A549 (cell line): Measurements from ENCODE around the gene UBE2U.

Experiments used
- EP300 ChIP-seq, 2 experiments: fragments of >200 bp; sonication (Bioruptor Twin); formaldehyde crosslinking; IDR thresholded peaks; 2 replicates in 1 of 2; 3 replicates in 1 of 2; pipeline ENCODE4 v1.6.1; 2016 to 2017
- HEYL ChIP-seq: fragments of 250-450 bp; sonication (Bioruptor Pico); IDR thresholded peaks from 2 replicates; pipeline ENCODE4 v1.8.0; 2021; ENCODE audit warnings: mild to moderate bottlenecking, moderate library complexity
- JUN ChIP-seq, 2 experiments: fragments of >200 bp; sonication (Bioruptor Twin); formaldehyde crosslinking; IDR thresholded peaks; 2 replicates in 1 of 2; 3 replicates in 1 of 2; pipeline ENCODE4 v1.6.1; 2016 to 2017
- JUNB ChIP-seq: fragments of >200 bp; sonication (Bioruptor Twin); formaldehyde crosslinking; IDR thresholded peaks from 2 replicates; pipeline ENCODE4 v1.6.1; 2016
- NR3C1 ChIP-seq: fragments of >200 bp; sonication (Bioruptor Twin); formaldehyde crosslinking; IDR thresholded peaks from 3 replicates; pipeline ENCODE4 v1.6.1; 2017
- POLR2A ChIP-seq: IDR thresholded peaks from 2 replicates; pipeline ENCODE4 v1.6.1; 2012; ENCODE audit warnings: mild to moderate bottlenecking, low read length
- RFX5 ChIP-seq: fragments of 450-650 bp; IDR thresholded peaks from 2 replicates; pipeline ENCODE4 v1.7.1; 2014; ENCODE audit warnings: antibody characterized with exemption, mild to moderate bottlenecking, moderate library complexity
- TF ChIP-seq, protein P1 (sequence below): fragments of >200 bp; sonication (Bioruptor Twin); formaldehyde crosslinking; IDR thresholded peaks from 3 replicates; pipeline ENCODE4 v1.5.1; 2016

GRCh38 chr1:64292399-64292798 is 89.0 kb downstream of the UBE2U start:
- TF ChIP-seq EP300 (IDR thresholded peaks at IDR 0.05) = no peak
- TF ChIP-seq, protein P1, sequence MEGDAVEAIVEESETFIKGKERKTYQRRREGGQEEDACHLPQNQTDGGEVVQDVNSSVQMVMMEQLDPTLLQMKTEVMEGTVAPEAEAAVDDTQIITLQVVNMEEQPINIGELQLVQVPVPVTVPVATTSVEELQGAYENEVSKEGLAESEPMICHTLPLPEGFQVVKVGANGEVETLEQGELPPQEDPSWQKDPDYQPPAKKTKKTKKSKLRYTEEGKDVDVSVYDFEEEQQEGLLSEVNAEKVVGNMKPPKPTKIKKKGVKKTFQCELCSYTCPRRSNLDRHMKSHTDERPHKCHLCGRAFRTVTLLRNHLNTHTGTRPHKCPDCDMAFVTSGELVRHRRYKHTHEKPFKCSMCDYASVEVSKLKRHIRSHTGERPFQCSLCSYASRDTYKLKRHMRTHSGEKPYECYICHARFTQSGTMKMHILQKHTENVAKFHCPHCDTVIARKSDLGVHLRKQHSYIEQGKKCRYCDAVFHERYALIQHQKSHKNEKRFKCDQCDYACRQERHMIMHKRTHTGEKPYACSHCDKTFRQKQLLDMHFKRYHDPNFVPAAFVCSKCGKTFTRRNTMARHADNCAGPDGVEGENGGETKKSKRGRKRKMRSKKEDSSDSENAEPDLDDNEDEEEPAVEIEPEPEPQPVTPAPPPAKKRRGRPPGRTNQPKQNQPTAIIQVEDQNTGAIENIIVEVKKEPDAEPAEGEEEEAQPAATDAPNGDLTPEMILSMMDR = no peak
- TF ChIP-seq POLR2A = no peak
- no peak for TF ChIP-seq JUNB
- TF ChIP-seq NR3C1 = no peak
- TF ChIP-seq HEYL = no peak
- TF ChIP-seq RFX5 = no peak
- no peak for TF ChIP-seq JUN (IDR thresholded peaks at IDR 0.05)
